Spleen (tissue), 7 donors: ENCODE measurements around the gene C1QTNF12.

Experiments used
- POLR2AphosphoS5 ChIP-seq, 3 donors: sonication (generic); formaldehyde crosslinking; IDR thresholded peaks; one replicate each; pipeline ENCODE4 v1.5.1; 2017; ENCODE audit warnings: antibody characterized with exemption in 3 of 3
- TF ChIP-seq, protein P1 (sequence below), 11 experiments: fragments of 200-600 bp in 7 of 11; fragments of 450-650 bp in 4 of 11; sonication (generic) in 4 of 11; IDR thresholded peaks in 8 of 11; conservative IDR thresholded peaks in 3 of 11; 1 replicate in 7 of 11; 2 replicates in 4 of 11; pipeline versions ENCODE4 v1.4.0 to v1.8.0; 2016 to 2021; ENCODE audit warnings: antibody characterized with exemption in 11 of 11, inconsistent platforms in 4 of 11, mild to moderate bottlenecking in 1 of 11
- donor health status: DM: no; HTN: no; CAD: no; lungs with moderate emphysema.
- donor health status: DM: no; HTN: no; CAD: no.
- donor health status: DM: no; HTN: no; CAD: no.

DNA sequence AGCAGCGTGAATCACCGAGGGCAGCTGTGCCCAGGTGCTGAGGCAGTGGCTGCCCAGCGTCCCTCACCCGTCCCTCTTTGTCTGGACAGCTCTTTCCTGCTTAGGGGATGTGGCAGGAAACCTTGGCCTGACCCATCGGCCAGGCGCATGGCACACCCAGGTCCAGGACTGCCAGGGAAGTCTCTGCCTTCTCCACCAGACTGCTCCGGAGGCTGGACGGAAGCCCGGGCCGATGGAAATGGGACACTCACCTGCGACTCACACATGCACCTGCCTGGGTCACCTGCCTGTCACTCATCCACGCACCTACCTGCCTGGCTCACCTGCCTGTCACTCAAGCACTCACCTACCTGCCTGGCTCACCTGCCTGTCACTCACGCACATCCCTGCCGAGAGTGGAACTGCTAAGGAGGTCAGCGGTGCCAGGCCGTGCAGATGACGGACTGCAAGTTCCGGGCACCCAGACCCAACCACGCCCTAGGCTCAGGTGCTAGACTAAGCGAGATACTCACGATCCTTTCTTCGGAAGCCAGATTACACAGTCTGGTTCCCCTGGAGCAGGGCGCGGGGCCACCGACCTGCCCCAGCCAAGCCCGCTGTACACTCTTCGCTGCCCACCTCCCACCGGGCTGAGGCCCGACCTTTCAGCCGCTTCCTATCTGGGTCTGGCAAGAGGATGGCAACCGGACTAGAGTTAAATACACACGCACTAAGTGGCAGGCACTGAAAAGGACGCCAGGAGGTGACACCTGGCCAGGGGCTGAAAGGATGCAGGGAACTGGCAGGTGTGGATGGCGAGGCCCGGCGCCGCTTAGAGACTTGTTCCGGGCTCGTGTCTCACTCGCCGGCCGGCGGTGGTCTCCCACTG, 26.1 kb upstream of the C1QTNF12 start:
- TF ChIP-seq, protein P1, sequence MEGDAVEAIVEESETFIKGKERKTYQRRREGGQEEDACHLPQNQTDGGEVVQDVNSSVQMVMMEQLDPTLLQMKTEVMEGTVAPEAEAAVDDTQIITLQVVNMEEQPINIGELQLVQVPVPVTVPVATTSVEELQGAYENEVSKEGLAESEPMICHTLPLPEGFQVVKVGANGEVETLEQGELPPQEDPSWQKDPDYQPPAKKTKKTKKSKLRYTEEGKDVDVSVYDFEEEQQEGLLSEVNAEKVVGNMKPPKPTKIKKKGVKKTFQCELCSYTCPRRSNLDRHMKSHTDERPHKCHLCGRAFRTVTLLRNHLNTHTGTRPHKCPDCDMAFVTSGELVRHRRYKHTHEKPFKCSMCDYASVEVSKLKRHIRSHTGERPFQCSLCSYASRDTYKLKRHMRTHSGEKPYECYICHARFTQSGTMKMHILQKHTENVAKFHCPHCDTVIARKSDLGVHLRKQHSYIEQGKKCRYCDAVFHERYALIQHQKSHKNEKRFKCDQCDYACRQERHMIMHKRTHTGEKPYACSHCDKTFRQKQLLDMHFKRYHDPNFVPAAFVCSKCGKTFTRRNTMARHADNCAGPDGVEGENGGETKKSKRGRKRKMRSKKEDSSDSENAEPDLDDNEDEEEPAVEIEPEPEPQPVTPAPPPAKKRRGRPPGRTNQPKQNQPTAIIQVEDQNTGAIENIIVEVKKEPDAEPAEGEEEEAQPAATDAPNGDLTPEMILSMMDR (IDR thresholded peaks at IDR 0.05 in 8 of 11, conservative IDR thresholded peaks at IDR 0.05 in 3 of 11): no peak
- peak; percentile 33 to 53 (median 46) for TF ChIP-seq POLR2AphosphoS5 (IDR thresholded peaks at IDR 0.05)
